ENCODE results near the gene PTCH2. TPM values are rescaled to one million over a fixed set of nuclear protein-coding genes. Genes with fewer than 3 reads are reported as not detected.

Gene PTCH2
- total RNA-seq, 2 experiments from 2014 or later = 0.13 to 0.97 TPM

DNA sequence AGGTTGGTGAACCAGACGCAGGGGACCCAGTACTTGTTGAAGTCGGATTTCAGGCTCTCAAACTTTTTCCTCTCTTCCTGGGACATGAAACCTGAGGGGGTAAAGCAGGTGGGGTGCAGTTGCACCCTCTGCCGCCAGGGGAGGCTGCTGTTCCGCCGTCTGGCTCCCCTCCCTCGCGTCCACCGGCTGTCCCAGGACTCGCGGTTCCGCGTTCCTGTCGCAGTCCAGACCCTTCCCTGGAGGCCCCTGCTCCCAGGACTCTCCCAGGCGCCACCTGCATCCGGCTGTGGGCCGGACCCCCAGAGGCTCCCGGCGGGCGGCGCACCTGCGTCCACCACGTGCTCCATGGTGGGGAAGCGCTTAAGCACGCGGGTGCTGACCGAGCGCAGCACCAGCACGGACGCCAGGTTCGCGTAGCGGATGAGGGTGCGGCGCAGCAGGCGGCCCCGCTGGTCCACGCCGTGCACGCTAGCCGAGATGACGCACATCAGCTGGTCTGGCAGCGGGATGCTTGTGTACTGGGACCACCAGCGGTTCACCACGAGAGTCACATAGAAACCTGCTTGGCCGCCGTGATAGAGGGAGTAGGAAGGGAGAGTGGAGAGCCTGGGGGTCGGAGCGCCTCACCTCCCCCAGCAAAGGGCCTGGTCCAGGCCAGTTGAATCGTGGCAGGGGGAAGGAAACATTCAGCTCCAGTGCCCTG lies 56.8 kb downstream of the PTCH2 start:
- Mint-ChIP-seq H3K4me3 (peak overlapping the region; percentile 65), H3K9me3 (no peaks in the 10 kb centered on the region), H3K27me3 (no peaks in the 10 kb centered on the region), H3K36me3 (ENCODE audit: low read depth) (peaks cover 12% of the 10 kb centered on the region), H3K27ac (peak overlapping the region; percentile 82), H3K4me1 (ENCODE audit: low read depth) (peaks cover 33% of the 10 kb centered on the region)
- ChIA-PET CTCF (interaction anchor here (0.7 to 4.0 kb wide), 14 partner anchors 11 to 225 kb away, joined by 3 to 29 read pairs (median 4); partner anchors contain the start of genes BTBD19, HECTD3, PLK3 and RNU5D-1), POLR2A (interaction anchor here (0.7 to 11.9 kb wide), 16 partner anchors 8 to 553 kb away, joined by 3 to 181 read pairs (median 6); partner anchors contain the start of genes BTBD19, DYNLT4, HECTD3 and PLK3)
- intact Hi-C loops (cut with micrococcal nuclease) = no loop called here
- peak; percentile 78 for DNase-seq
- TF ChIP-seq, protein P1, sequence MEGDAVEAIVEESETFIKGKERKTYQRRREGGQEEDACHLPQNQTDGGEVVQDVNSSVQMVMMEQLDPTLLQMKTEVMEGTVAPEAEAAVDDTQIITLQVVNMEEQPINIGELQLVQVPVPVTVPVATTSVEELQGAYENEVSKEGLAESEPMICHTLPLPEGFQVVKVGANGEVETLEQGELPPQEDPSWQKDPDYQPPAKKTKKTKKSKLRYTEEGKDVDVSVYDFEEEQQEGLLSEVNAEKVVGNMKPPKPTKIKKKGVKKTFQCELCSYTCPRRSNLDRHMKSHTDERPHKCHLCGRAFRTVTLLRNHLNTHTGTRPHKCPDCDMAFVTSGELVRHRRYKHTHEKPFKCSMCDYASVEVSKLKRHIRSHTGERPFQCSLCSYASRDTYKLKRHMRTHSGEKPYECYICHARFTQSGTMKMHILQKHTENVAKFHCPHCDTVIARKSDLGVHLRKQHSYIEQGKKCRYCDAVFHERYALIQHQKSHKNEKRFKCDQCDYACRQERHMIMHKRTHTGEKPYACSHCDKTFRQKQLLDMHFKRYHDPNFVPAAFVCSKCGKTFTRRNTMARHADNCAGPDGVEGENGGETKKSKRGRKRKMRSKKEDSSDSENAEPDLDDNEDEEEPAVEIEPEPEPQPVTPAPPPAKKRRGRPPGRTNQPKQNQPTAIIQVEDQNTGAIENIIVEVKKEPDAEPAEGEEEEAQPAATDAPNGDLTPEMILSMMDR (IDR thresholded peaks at IDR 0.05) = peak; percentile 100
- peak; percentile 69 for ATAC-seq

DNA sequence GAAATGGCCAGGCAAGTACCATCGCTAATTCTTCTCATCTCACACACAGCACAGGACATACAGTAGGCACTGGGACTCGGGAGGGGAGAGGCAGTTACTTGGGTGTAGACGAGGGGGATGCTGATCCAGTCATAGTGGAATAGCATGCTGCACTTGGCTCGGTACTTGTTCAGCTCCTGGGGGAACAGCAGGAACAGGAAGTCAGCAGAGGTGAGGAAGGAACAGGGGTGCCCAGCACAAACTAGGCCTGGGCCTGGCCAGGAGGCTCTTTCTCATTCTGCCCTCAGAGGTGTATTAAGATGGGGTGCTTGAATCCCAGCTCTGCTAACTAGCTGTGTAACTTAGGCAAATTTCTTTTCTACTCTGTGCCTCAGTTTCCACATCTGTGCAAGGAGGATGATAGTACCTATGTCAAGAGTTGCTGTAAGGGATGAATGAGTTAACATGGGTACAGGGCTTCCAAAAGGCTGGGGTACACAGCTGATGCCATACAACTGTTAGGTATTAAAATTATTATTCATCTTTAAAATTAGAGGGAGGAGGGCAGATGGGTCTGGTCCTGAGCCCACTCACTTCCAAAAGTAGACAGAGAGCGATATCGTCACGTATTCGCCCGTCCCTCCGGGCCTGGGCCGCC lies 57.4 kb downstream of the PTCH2 start:
- Mint-ChIP-seq H3K27me3 (no peaks in the 10 kb centered on the region), H3K36me3 (ENCODE audit: low read depth) (peaks cover 19% of the 10 kb centered on the region), H3K4me3 (peak overlapping the region; percentile 65), H3K4me1 (ENCODE audit: low read depth) (peaks cover 35% of the 10 kb centered on the region), H3K9me3 (no peaks in the 10 kb centered on the region), H3K27ac (peak overlapping the region; percentile 82)
- TF ChIP-seq, protein P1 (IDR thresholded peaks at IDR 0.05) = no peak
- intact Hi-C loops (cut with micrococcal nuclease) = no loop called here
- ChIA-PET CTCF (interaction anchor here (0.7 to 4.0 kb wide), 13 partner anchors 10 to 233 kb away, joined by 3 to 29 read pairs (median 4); partner anchors contain the start of genes BTBD19, PLK3 and RPS8), POLR2A (interaction anchor here (0.8 to 11.9 kb wide), 12 partner anchors 7 to 200 kb away, joined by 3 to 181 read pairs (median 8); partner anchors contain the start of genes BTBD19, DYNLT4, PLK3 and RNU5D-1)
- ATAC-seq (no peak), DNase-seq (no peak)

GRCh38 chr1:44785029-44785380 lies 58.0 kb downstream of the PTCH2 start:
- Mint-ChIP-seq H3K27ac (peak overlapping the region; percentile 82), H3K9me3 (no peaks in the 10 kb centered on the region), H3K27me3 (no peaks in the 10 kb centered on the region), H3K4me1 (ENCODE audit: low read depth) (peaks cover 40% of the 10 kb centered on the region), H3K36me3 (ENCODE audit: low read depth) (peaks cover 25% of the 10 kb centered on the region), H3K4me3 (peak overlapping the region; percentile 65)
- ChIA-PET CTCF (interaction anchor here (0.7 to 4.0 kb wide), 15 partner anchors 8 to 233 kb away, joined by 3 to 29 read pairs (median 3); partner anchors contain the start of genes BTBD19, PLK3, RPS8 and UROD), POLR2A (interaction anchor here (0.8 to 11.9 kb wide), 10 partner anchors 6 to 201 kb away, joined by 3 to 181 read pairs (median 23); partner anchors contain the start of genes BTBD19, DYNLT4, PLK3 and RNU5D-1)
- intact Hi-C loops (cut with micrococcal nuclease) = no loop called here
- TF ChIP-seq, protein P1 (IDR thresholded peaks at IDR 0.05) = peak; percentile 43
- ATAC-seq (no peak), DNase-seq (no peak)

DNA sequence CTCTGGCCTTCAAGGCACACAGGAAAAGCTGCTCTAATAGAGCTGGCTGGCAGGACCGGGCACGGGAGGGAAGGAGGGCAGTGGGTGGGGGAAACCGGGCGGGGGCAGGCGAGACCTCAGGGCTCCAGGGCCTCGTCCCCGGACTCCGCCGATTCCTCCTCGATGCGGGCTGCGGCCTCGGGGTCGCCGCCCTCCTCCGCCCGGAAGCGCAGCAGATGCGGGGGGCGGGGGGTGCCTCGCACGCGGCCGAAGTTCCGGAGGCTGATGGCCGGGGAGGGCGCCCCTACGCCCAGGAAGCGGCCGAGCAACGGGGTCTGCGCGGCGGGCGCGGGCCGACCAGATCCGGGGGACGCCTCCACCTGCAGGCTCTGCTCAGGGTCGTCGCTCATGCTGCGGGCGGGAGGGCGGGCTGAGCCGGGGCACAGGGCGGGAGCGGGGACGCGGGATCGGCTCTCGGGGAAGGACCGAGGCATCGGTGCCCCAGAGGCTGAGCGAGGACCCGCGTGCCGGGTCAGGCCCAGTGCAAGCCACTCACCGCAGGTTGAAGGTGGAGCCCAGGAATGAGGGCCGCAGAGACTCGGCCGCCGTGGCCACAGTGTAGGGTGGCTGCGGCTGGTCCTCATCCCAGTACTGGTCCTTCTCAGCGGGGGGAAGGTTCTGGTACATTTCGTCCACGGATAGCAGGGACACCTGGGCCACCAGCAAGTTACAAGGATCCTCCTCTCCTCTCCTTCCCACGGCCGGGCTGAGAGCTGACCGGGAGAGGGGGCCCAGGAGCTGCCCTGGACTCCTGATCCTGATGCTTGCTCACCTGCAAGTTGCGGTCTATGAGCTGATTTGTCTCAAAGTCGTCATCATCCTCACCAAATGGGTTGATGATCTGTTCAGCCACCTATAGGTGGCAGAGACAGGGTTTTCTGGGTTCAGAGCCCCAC lies 58.7 kb downstream of the PTCH2 start:
- Mint-ChIP-seq H3K36me3 (ENCODE audit: low read depth) (peaks cover 30% of the 10 kb centered on the region), H3K27ac (peak overlapping the region; percentile 82), H3K9me3 (no peaks in the 10 kb centered on the region), H3K4me3 (peak overlapping the region; percentile 70), H3K27me3 (no peaks in the 10 kb centered on the region), H3K4me1 (ENCODE audit: low read depth) (peaks cover 44% of the 10 kb centered on the region)
- POLR2A ChIA-PET = interaction anchor here (0.6 to 11.9 kb wide), 13 partner anchors 6 to 201 kb away, joined by 3 to 181 read pairs (median 9); partner anchors contain the start of genes BTBD19, DYNLT4, PLK3 and RNU5D-1
- intact Hi-C loops (cut with micrococcal nuclease) = loop anchor here (5.0 kb wide), 1 partner anchor 33 kb away; no protein-coding TSS in a partner anchor
- CTCF ChIA-PET = interaction anchor here (0.7 to 4.0 kb wide), 16 partner anchors 9 to 234 kb away, joined by 3 to 29 read pairs (median 4); partner anchors contain the start of genes BTBD19, PLK3, RPS8 and UROD
- ATAC-seq (peak; percentile 28), DNase-seq (peak; percentile 49)
- TF ChIP-seq, protein P1 (IDR thresholded peaks at IDR 0.05) = no peak
